ENCODE measurements around the gene PLXNA2. TPM values are rescaled to one million over a fixed set of nuclear protein-coding genes. Genes with fewer than 3 reads are reported as not detected.

Gene PLXNA2
- total and polyA plus RNA-seq, 2 of the 4 experiments (the other 2 are of a cell fraction) = 0.72 to 1.1 TPM

- H3K56ac ChIP-seq (ENCODE audit: extremely low read depth, insufficient read depth, low read length) = no peak overlapping the region
- H3K9ac ChIP-seq (ENCODE audit: low read depth, low read length) = no peak overlapping the region
- no CpG with 5 or more reads among the region's 5 CpGs for WGBS, 2 experiments (ENCODE audit: extremely low coverage in 2 of 2, insufficient read length in 1 of 2)
- intact Hi-C loops (cut with micrococcal nuclease) = no loop called here
- H2BK120ac ChIP-seq (ENCODE audit: low read depth, low read length) = no peak overlapping the region
- H3K14ac ChIP-seq (replicated peaks; ENCODE audit: low read depth, low read length) = no peak overlapping the region
- H3K18ac ChIP-seq (ENCODE audit: low read depth, low read length) = no peak overlapping the region
- no peak overlapping the region for H4K5ac ChIP-seq (ENCODE audit: low read depth, low read length)
- H3K4ac ChIP-seq (ENCODE audit: low read depth, low read length) = no peak overlapping the region
- H3K4me3 ChIP-seq (ENCODE audit: insufficient read depth, low read depth, low read length) = no peak overlapping the region
- H3K4me2 ChIP-seq (ENCODE audit: low read depth, low read length) = no peak overlapping the region
- H3K4me1 ChIP-seq (ENCODE audit: control insufficient read depth, insufficient read depth, low read length) = 0 out of 2 replicates have a peak, but pooled peaks cover 2% of the 10 kb centered on the region
- no TSS peak for BruUV-seq (replicated peaks)
- no peak overlapping the region for H2BK5ac ChIP-seq (ENCODE audit: low read depth, low read length, poor library complexity, severe bottlenecking)
- H2BK20ac ChIP-seq (ENCODE audit: low read depth, low read length) = no peak overlapping the region
- 0 out of 2 replicates have a peak, but pooled peaks cover 2% of the 10 kb centered on the region for H3K9me1 ChIP-seq (ENCODE audit: insufficient read depth, low read length)
- no peak overlapping the region for H2AK5ac ChIP-seq (ENCODE audit: low read depth, low read length)
- no peak overlapping the region for H2AFZ ChIP-seq (replicated peaks; ENCODE audit: low read length, poor library complexity)
- in situ Hi-C loops (cut with MboI; ENCODE audit: low sequenced_read_pairs) = no loop called here
- CTCF ChIA-PET = interaction anchor here (0.6 to 1.1 kb wide), 2 partner anchors 107 to 170 kb away, joined by 3 to 4 read pairs; partner anchors contain the start of gene PLXNA2
- no peak overlapping the region for H4K91ac ChIP-seq (ENCODE audit: insufficient read depth, low read depth, low read length)
- no peak overlapping the region for H2BK15ac ChIP-seq (ENCODE audit: low read depth, low read length)
- H3K23ac ChIP-seq (ENCODE audit: low read depth, low read length) = no peak overlapping the region
- H4K8ac ChIP-seq (ENCODE audit: low read depth in 2 of 2, low read length in 2 of 2) = no peak overlapping the region
- no peaks in the 10 kb centered on the region for H3K27me3 ChIP-seq (ENCODE audit: control insufficient read depth, insufficient read depth, low read length)
- no peak for TF ChIP-seq USF2 (IDR thresholded peaks at IDR 0.05; ENCODE audit: low read depth, low read length)
- no peak for TF ChIP-seq MAZ (IDR thresholded peaks at IDR 0.05; ENCODE audit: borderline replicate concordance, low read depth, low read length)
- no peak for TF ChIP-seq CTCF (conservative IDR thresholded peaks at IDR 0.05; ENCODE audit: low read depth, low read length)
- TF ChIP-seq FOS (IDR thresholded peaks at IDR 0.05; ENCODE audit: low read depth, low read length) = no peak
- TF ChIP-seq RAD21 (IDR thresholded peaks at IDR 0.05; ENCODE audit: low read length) = no peak
- TF ChIP-seq NFE2L2 (IDR thresholded peaks at IDR 0.05; ENCODE audit: low read depth, low read length) = no peak
- no peak for TF ChIP-seq POLR2A (IDR thresholded peaks at IDR 0.05; ENCODE audit: low read depth, low read length)
- TF ChIP-seq RCOR1 (IDR thresholded peaks at IDR 0.05; ENCODE audit: insufficient replicate concordance, low read length) = no peak
- TF ChIP-seq CEBPB (IDR thresholded peaks at IDR 0.05; ENCODE audit: low read depth, low read length) = no peak
- no peak for TF ChIP-seq MXI1 (IDR thresholded peaks at IDR 0.05; ENCODE audit: borderline replicate concordance, low read depth, low read length)
- TF ChIP-seq RFX5 (IDR thresholded peaks at IDR 0.05; ENCODE audit: low read depth, low read length) = no peak
- no peak for TF ChIP-seq SMC3 (IDR thresholded peaks at IDR 0.05; ENCODE audit: low read depth, low read length)
- TF ChIP-seq CHD1 (IDR thresholded peaks at IDR 0.05; ENCODE audit: low read depth, low read length) = no peak
- TF ChIP-seq MAFK (IDR thresholded peaks at IDR 0.05; ENCODE audit: low read depth, low read length) = no peak
- no peak for TF ChIP-seq ELK1 (IDR thresholded peaks at IDR 0.05; ENCODE audit: borderline replicate concordance, low read depth, low read length)
- DNase-seq (peak; percentile 34), ATAC-seq (ENCODE audit: low read depth) (peak; percentile 62)
- H3K9me3 ChIP-seq (ENCODE audit: control insufficient read depth, insufficient read depth, low read length) = no peaks in the 10 kb centered on the region
- H2AK9ac ChIP-seq (replicated peaks; ENCODE audit: low read depth, low read length, poor library complexity) = no peak overlapping the region
- dilution Hi-C loops (cut with HindIII; ENCODE audit: low sequenced_read_pairs, unreplicated experiment) = no loop called here
- H3K36me3 ChIP-seq (ENCODE audit: control insufficient read depth, insufficient read depth, low read length) = no peaks in the 10 kb centered on the region
- no peak overlapping the region for H3K27ac ChIP-seq (ENCODE audit: insufficient read depth, low read length)
- POLR2A ChIA-PET (ENCODE audit: unreplicated experiment) = no interaction called here
- H4K20me1 ChIP-seq (ENCODE audit: insufficient read depth, low read length) = no peaks in the 10 kb centered on the region
- H3K79me1 ChIP-seq (ENCODE audit: low read depth in 1 of 2, low read length in 2 of 2) = no peaks in the 10 kb centered on the region
These were observed 107.6 kb downstream of the PLXNA2 start for GRCh38 chr1:208136459-208137182.
